ENCODE results near the gene GDI2.

DNA sequence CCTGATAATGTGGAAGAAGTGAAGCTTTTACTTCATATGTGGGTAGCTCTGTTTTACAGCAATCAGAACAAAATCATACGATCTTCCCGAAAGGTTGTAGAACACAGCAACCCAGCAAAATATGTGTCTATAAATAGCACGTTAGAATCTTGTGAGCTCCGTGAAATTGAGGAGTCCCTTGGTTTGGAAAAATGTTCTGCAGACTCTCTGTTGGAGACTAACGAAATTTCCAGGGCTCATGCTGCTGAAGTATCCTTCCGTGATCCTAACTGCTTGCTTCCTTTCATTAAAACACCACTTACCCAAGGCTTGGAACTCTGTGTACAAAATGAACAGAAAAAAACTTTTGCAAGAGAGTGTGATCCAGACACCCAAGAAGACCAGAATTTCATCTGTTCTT, 71.1 kb downstream of the GDI2 start:
- TF ChIP-seq POLR2AphosphoS5 (IDR thresholded peaks at IDR 0.05) (no peak), EP300 (IDR thresholded peaks at IDR 0.05; ENCODE audit: low read depth) (no peak)
- TF ChIP-seq, protein P1, sequence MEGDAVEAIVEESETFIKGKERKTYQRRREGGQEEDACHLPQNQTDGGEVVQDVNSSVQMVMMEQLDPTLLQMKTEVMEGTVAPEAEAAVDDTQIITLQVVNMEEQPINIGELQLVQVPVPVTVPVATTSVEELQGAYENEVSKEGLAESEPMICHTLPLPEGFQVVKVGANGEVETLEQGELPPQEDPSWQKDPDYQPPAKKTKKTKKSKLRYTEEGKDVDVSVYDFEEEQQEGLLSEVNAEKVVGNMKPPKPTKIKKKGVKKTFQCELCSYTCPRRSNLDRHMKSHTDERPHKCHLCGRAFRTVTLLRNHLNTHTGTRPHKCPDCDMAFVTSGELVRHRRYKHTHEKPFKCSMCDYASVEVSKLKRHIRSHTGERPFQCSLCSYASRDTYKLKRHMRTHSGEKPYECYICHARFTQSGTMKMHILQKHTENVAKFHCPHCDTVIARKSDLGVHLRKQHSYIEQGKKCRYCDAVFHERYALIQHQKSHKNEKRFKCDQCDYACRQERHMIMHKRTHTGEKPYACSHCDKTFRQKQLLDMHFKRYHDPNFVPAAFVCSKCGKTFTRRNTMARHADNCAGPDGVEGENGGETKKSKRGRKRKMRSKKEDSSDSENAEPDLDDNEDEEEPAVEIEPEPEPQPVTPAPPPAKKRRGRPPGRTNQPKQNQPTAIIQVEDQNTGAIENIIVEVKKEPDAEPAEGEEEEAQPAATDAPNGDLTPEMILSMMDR (IDR thresholded peaks at IDR 0.05): no peak

Measured in transverse colon (tissue), 4 donors.